Measurements from ENCODE around the gene LSM5. TPM values are rescaled to one million over a fixed set of nuclear protein-coding genes. Genes with fewer than 3 reads are reported as not detected.
"Not testable (repeated sequence)": the region's sequence is repeated elsewhere in the genome, so short reads cannot be mapped to it uniquely, and the experiment has no call there.

Gene LSM5
- total and polyA plus RNA-seq, 2 donors (not counting 1 experiment from before 2014, with no cell fraction given), result 23.0 to 45.8 TPM

DNA sequence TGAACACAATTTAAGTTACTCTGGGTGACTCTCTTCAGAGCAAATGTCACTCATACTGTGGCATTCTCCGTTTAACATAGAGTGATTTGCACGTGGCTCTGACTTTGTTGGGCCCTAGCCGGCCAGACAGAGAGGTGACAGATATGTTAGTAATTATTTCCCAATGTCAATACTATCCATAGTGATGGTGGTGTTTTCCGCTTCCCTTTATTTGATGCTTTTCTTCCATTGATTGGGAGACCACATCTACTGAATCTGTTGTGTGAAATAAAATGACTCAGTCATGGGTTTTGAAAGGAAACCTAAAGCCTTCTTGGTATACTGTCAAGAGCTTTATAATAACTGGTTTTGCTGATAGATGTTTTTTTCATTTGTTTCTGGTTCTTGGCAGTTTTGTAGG, 12.5 kb upstream of the LSM5 start:
- Histone ChIP-seq H3K9ac (ENCODE audit: insufficient read depth, low read length) (no peak overlapping the region), H3K4me3 (replicated peaks in 1 of 4; ENCODE audit: control extremely low read depth in 1 of 4, insufficient read depth in 1 of 4, low read depth in 3 of 4, low read length in 4 of 4) (no peak overlapping the region), H3K36me3 (ENCODE audit: control insufficient read depth, insufficient read depth, low read length) (no peaks in the 10 kb centered on the region), H3K27ac (ENCODE audit: insufficient read depth, low read length) (peak overlapping the region; percentile 14), H4K20me1 (ENCODE audit: control insufficient read depth, extremely low read depth, insufficient read depth, low read length) (peaks cover 2% of the 10 kb centered on the region), H3K9me3 (ENCODE audit: control insufficient read depth, insufficient read depth, low read depth, low read length) (no peaks in the 10 kb centered on the region), H3K27me3 (ENCODE audit: control insufficient read depth, insufficient read depth, low read length) (no peaks in the 10 kb centered on the region), H3K4me2 (ENCODE audit: extremely low read depth, insufficient read depth, low read length) (no peak overlapping the region), H3K79me2 (ENCODE audit: control insufficient read depth, insufficient read depth, low read length) (peaks cover 70% of the 10 kb centered on the region), H3K4me1 (ENCODE audit: control insufficient read depth, extremely low read depth, insufficient read depth, low read length) (peaks cover 12% of the 10 kb centered on the region), H2AFZ (ENCODE audit: low read length) (no peak overlapping the region)
- TF ChIP-seq, protein P1, sequence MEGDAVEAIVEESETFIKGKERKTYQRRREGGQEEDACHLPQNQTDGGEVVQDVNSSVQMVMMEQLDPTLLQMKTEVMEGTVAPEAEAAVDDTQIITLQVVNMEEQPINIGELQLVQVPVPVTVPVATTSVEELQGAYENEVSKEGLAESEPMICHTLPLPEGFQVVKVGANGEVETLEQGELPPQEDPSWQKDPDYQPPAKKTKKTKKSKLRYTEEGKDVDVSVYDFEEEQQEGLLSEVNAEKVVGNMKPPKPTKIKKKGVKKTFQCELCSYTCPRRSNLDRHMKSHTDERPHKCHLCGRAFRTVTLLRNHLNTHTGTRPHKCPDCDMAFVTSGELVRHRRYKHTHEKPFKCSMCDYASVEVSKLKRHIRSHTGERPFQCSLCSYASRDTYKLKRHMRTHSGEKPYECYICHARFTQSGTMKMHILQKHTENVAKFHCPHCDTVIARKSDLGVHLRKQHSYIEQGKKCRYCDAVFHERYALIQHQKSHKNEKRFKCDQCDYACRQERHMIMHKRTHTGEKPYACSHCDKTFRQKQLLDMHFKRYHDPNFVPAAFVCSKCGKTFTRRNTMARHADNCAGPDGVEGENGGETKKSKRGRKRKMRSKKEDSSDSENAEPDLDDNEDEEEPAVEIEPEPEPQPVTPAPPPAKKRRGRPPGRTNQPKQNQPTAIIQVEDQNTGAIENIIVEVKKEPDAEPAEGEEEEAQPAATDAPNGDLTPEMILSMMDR (conservative IDR thresholded peaks at IDR 0.05 in 1 of 2, IDR thresholded peaks at IDR 0.05 in 1 of 2; ENCODE audit: low read depth in 1 of 2, low read length in 2 of 2), result no peak
- no peak for TF ChIP-seq EZH2 (IDR thresholded peaks at IDR 0.05; ENCODE audit: low read length, missing control alignments)
- peak in 1 of 2 donors; percentile 6 for DNase-seq (ENCODE audit: low read depth in 2 of 2)

DNA sequence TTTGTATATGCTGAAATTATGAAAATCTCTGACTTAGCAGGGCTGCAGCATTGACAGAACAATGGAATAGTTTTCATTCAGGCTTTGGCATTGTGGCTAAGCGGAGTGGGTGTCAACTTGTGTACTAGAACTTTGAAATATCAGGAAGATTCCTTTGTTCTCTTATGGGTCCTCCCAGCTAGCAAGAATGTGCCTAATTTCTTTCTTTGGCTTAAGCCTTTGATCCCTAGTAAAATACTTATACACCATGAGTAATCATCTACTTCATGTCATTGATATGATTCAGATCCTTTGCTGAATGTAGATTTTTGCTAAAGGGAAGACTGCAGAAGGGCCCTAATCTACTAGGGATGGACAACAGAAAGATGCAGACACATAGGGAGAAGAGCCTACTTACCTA, 11.3 kb upstream of the LSM5 start:
- TF ChIP-seq, protein P1 (conservative IDR thresholded peaks at IDR 0.05 in 1 of 2, IDR thresholded peaks at IDR 0.05 in 1 of 2; ENCODE audit: low read depth in 1 of 2, low read length in 2 of 2), result no peak
- TF ChIP-seq EZH2 (IDR thresholded peaks at IDR 0.05; ENCODE audit: low read length, missing control alignments), result no peak
- H3K27ac ChIP-seq (ENCODE audit: insufficient read depth, low read length), result peak overlapping the region; percentile 64
- H3K4me1 ChIP-seq (ENCODE audit: control insufficient read depth, extremely low read depth, insufficient read depth, low read length), result peaks cover 12% of the 10 kb centered on the region
- peak overlapping the region in 2 of 4 experiments; percentile 17 to 29 for H3K4me3 ChIP-seq (replicated peaks in 1 of 4; ENCODE audit: control extremely low read depth in 1 of 4, insufficient read depth in 1 of 4, low read depth in 3 of 4, low read length in 4 of 4)
- no peaks in the 10 kb centered on the region for H3K36me3 ChIP-seq (ENCODE audit: control insufficient read depth, insufficient read depth, low read length)
- no peak overlapping the region for H3K9ac ChIP-seq (ENCODE audit: insufficient read depth, low read length)
- H3K9me3 ChIP-seq (ENCODE audit: control insufficient read depth, insufficient read depth, low read depth, low read length), result no peaks in the 10 kb centered on the region
- H3K79me2 ChIP-seq (ENCODE audit: control insufficient read depth, insufficient read depth, low read length), result peaks cover 73% of the 10 kb centered on the region
- H2AFZ ChIP-seq (ENCODE audit: low read length), result no peak overlapping the region
- peak; percentile 33 to 85 for DNase-seq (ENCODE audit: low read depth in 2 of 2)
- H3K27me3 ChIP-seq (ENCODE audit: control insufficient read depth, insufficient read depth, low read length), result no peaks in the 10 kb centered on the region
- H3K4me2 ChIP-seq (ENCODE audit: extremely low read depth, insufficient read depth, low read length), result peak overlapping the region; percentile 65
- H4K20me1 ChIP-seq (ENCODE audit: control insufficient read depth, extremely low read depth, insufficient read depth, low read length), result peaks cover 2% of the 10 kb centered on the region

DNA sequence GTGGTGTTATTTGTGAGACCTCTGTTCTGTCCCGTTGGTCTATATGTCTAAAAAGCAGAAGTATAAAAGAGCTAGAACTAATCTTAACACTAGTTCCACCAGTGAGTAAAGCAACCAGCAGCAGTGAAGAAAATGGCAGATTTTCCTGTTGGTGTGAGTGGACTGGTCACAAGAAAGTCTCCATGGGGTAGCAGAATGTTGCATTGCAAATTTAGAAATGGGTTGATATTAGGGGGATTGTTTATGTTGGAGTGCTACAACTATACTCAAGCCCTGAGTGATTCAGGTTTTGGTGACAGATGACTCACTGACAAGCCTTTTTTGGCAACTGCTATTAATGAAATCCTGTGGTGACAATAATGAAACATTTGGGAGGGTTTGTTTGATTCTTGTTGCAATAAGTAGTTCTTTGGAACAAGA, 10.8 kb upstream of the LSM5 start:
- peaks cover 79% of the 10 kb centered on the region for H3K79me2 ChIP-seq (ENCODE audit: control insufficient read depth, insufficient read depth, low read length)
- DNase-seq (ENCODE audit: low read depth in 2 of 2), result peak; percentile 76
- H4K20me1 ChIP-seq (ENCODE audit: control insufficient read depth, extremely low read depth, insufficient read depth, low read length), result peaks cover 2% of the 10 kb centered on the region
- H2AFZ ChIP-seq (ENCODE audit: low read length), result no peak overlapping the region
- H3K4me3 ChIP-seq (replicated peaks in 1 of 4; ENCODE audit: control extremely low read depth in 1 of 4, insufficient read depth in 1 of 4, low read depth in 3 of 4, low read length in 4 of 4), result peak overlapping the region in 3 of 4 experiments; percentile 4 to 17 (median 9)
- H3K9ac ChIP-seq (ENCODE audit: insufficient read depth, low read length), result no peak overlapping the region
- peak overlapping the region; percentile 62 for H3K4me2 ChIP-seq (ENCODE audit: extremely low read depth, insufficient read depth, low read length)
- no peak for TF ChIP-seq EZH2 (IDR thresholded peaks at IDR 0.05; ENCODE audit: low read length, missing control alignments)
- TF ChIP-seq, protein P1 (conservative IDR thresholded peaks at IDR 0.05 in 1 of 2, IDR thresholded peaks at IDR 0.05 in 1 of 2; ENCODE audit: low read depth in 1 of 2, low read length in 2 of 2), result no peak
- no peaks in the 10 kb centered on the region for H3K36me3 ChIP-seq (ENCODE audit: control insufficient read depth, insufficient read depth, low read length)
- H3K9me3 ChIP-seq (ENCODE audit: control insufficient read depth, insufficient read depth, low read depth, low read length), result no peaks in the 10 kb centered on the region
- peak overlapping the region; percentile 64 for H3K27ac ChIP-seq (ENCODE audit: insufficient read depth, low read length)
- no peaks in the 10 kb centered on the region for H3K27me3 ChIP-seq (ENCODE audit: control insufficient read depth, insufficient read depth, low read length)
- peaks cover 12% of the 10 kb centered on the region for H3K4me1 ChIP-seq (ENCODE audit: control insufficient read depth, extremely low read depth, insufficient read depth, low read length)

DNA sequence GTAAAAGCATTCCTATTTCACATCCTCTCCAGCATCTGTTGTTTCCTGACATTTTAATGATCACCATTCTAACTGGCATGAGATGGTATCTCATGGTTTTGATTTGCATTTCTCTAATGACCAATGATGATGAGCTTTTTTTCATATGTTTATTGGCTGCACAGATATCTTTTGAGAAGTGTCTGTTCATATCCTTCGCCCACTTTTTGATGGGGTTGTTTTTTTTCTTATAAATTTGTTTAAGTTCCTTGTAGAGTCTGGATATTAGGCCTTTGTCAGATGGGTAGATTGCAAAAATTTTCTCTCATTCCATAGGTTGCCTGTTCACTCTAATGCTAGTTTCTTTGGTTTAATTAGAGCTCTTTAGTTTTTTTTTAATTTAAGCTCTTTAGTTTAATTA, 10.0 kb upstream of the LSM5 start:
- not testable (repeated sequence) for H4K20me1 ChIP-seq (ENCODE audit: control insufficient read depth, extremely low read depth, insufficient read depth, low read length); H3K36me3 ChIP-seq (ENCODE audit: control insufficient read depth, insufficient read depth, low read length); H3K4me3 ChIP-seq (replicated peaks in 1 of 4; ENCODE audit: control extremely low read depth in 1 of 4, insufficient read depth in 1 of 4, low read depth in 3 of 4, low read length in 4 of 4); H2AFZ ChIP-seq (ENCODE audit: low read length); H3K27me3 ChIP-seq (ENCODE audit: control insufficient read depth, insufficient read depth, low read length); H3K4me2 ChIP-seq (ENCODE audit: extremely low read depth, insufficient read depth, low read length); H3K9ac ChIP-seq (ENCODE audit: insufficient read depth, low read length); DNase-seq (ENCODE audit: low read depth in 2 of 2); H3K9me3 ChIP-seq (ENCODE audit: control insufficient read depth, insufficient read depth, low read depth, low read length); H3K27ac ChIP-seq (ENCODE audit: insufficient read depth, low read length)
- Histone ChIP-seq H3K79me2 (ENCODE audit: control insufficient read depth, insufficient read depth, low read length) (peaks cover 79% of the 10 kb centered on the region), H3K4me1 (ENCODE audit: control insufficient read depth, extremely low read depth, insufficient read depth, low read length) (peaks cover 12% of the 10 kb centered on the region)

DNA sequence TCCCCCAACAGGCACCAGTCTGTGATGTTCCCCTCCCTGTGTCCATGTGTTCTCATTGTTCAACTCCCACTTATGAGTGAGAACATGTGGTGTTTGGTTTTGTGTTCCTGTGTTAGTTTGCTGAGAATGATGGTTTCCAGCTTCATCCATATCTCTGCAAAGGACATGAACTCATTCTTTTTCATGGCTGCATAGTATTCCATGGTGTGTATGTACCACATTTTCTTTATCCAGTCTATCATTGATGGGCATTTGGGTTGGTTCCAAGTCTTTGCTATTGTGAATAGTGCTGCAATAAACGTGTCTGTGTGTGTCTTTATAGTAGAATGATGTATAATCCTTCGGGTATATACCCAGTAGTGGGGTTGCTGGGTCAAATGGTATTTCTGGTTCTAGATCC, 9.6 kb upstream of the LSM5 start:
- not testable (repeated sequence) for H3K27ac ChIP-seq (ENCODE audit: insufficient read depth, low read length); H4K20me1 ChIP-seq (ENCODE audit: control insufficient read depth, extremely low read depth, insufficient read depth, low read length); H3K9ac ChIP-seq (ENCODE audit: insufficient read depth, low read length); H3K4me3 ChIP-seq (replicated peaks in 1 of 4; ENCODE audit: control extremely low read depth in 1 of 4, insufficient read depth in 1 of 4, low read depth in 3 of 4, low read length in 4 of 4); H3K36me3 ChIP-seq (ENCODE audit: control insufficient read depth, insufficient read depth, low read length); H3K4me2 ChIP-seq (ENCODE audit: extremely low read depth, insufficient read depth, low read length); DNase-seq (ENCODE audit: low read depth in 2 of 2); H2AFZ ChIP-seq (ENCODE audit: low read length); H3K9me3 ChIP-seq (ENCODE audit: control insufficient read depth, insufficient read depth, low read depth, low read length); H3K27me3 ChIP-seq (ENCODE audit: control insufficient read depth, insufficient read depth, low read length)
- H3K79me2 ChIP-seq (ENCODE audit: control insufficient read depth, insufficient read depth, low read length), result peaks cover 76% of the 10 kb centered on the region
- H3K4me1 ChIP-seq (ENCODE audit: control insufficient read depth, extremely low read depth, insufficient read depth, low read length), result peaks cover 12% of the 10 kb centered on the region

All from fibroblast of lung (primary cell).